ENCODE results near the gene TSC22D1. TPM values are rescaled to one million over a fixed set of nuclear protein-coding genes. Genes with fewer than 3 reads are reported as not detected.

Gene TSC22D1
- total and polyA plus RNA-seq, 2 of the 4 experiments (the other 2 are of a cell fraction) = 30.8 to 42.2 TPM

DNA sequence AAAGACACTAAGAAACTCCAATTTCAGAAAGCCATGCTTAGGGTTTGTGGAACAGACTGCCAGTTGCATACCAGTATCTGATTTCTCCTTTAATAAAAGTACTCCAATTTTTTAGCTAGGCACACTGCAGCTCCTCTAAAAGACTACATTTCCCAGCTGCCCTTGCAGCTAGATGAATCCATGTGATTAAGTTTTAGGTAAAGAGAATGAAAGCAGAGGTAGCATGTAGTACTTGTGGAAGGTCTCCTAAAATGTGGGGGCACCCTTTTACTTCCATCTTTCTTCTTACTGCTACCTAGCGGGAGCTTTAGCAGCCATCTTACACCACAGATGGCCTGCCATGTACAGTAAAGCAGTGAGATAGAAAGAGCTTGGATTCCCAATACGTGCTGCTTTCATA is 33.0 kb upstream of the TSC22D1 start:
- H3K27me3 ChIP-seq (ENCODE audit: control insufficient read depth, insufficient read depth, low read length) = no peaks in the 10 kb centered on the region
- H3K4ac ChIP-seq (ENCODE audit: low read depth, low read length) = no peak overlapping the region
- no peak overlapping the region for H3K23ac ChIP-seq (ENCODE audit: low read depth, low read length)
- no peak overlapping the region for H3K4me3 ChIP-seq (ENCODE audit: insufficient read depth, low read depth, low read length)
- H3K4me1 ChIP-seq (ENCODE audit: control insufficient read depth, insufficient read depth, low read length) = peaks cover 2% of the 10 kb centered on the region
- ChIA-PET CTCF (no interaction called here), POLR2A (ENCODE audit: unreplicated experiment) (no interaction called here)
- no peaks in the 10 kb centered on the region for H4K20me1 ChIP-seq (ENCODE audit: insufficient read depth, low read length)
- DNase-seq (no peak), ATAC-seq (ENCODE audit: low read depth) (no peak)
- WGBS, 2 experiments (ENCODE audit: extremely low coverage in 2 of 2, insufficient read length in 1 of 2) = no CpG with 5 or more reads among the region's 2 CpGs
- H2BK5ac ChIP-seq (ENCODE audit: low read depth, low read length, poor library complexity, severe bottlenecking) = no peak overlapping the region
- H2AK5ac ChIP-seq (ENCODE audit: low read depth, low read length) = no peak overlapping the region
- no peaks in the 10 kb centered on the region for H3K9me1 ChIP-seq (ENCODE audit: insufficient read depth, low read length)
- H2BK15ac ChIP-seq (ENCODE audit: low read depth, low read length) = no peak overlapping the region
- H3K27ac ChIP-seq (ENCODE audit: insufficient read depth, low read length) = no peak overlapping the region
- no peak overlapping the region for H4K8ac ChIP-seq (ENCODE audit: low read depth in 2 of 2, low read length in 2 of 2)
- H2AFZ ChIP-seq (replicated peaks; ENCODE audit: low read length, poor library complexity) = no peak overlapping the region
- no TSS peak for BruUV-seq (replicated peaks)
- H3K14ac ChIP-seq (replicated peaks; ENCODE audit: low read depth, low read length) = no peak overlapping the region
- H2BK20ac ChIP-seq (ENCODE audit: low read depth, low read length) = no peak overlapping the region
- TF ChIP-seq RFX5 (IDR thresholded peaks at IDR 0.05; ENCODE audit: low read depth, low read length) = no peak
- TF ChIP-seq, protein P1, sequence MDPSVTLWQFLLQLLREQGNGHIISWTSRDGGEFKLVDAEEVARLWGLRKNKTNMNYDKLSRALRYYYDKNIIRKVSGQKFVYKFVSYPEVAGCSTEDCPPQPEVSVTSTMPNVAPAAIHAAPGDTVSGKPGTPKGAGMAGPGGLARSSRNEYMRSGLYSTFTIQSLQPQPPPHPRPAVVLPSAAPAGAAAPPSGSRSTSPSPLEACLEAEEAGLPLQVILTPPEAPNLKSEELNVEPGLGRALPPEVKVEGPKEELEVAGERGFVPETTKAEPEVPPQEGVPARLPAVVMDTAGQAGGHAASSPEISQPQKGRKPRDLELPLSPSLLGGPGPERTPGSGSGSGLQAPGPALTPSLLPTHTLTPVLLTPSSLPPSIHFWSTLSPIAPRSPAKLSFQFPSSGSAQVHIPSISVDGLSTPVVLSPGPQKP (IDR thresholded peaks at IDR 0.05; ENCODE audit: borderline replicate concordance, low read depth, low read length) = no peak
- TF ChIP-seq SMC3 (IDR thresholded peaks at IDR 0.05; ENCODE audit: low read depth, low read length) = no peak
- TF ChIP-seq, protein P2, sequence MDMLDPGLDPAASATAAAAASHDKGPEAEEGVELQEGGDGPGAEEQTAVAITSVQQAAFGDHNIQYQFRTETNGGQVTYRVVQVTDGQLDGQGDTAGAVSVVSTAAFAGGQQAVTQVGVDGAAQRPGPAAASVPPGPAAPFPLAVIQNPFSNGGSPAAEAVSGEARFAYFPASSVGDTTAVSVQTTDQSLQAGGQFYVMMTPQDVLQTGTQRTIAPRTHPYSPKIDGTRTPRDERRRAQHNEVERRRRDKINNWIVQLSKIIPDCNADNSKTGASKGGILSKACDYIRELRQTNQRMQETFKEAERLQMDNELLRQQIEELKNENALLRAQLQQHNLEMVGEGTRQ (IDR thresholded peaks at IDR 0.05; ENCODE audit: low read depth, low read length) = no peak
- TF ChIP-seq MAZ (IDR thresholded peaks at IDR 0.05; ENCODE audit: borderline replicate concordance, low read depth, low read length) = no peak
- H3K9ac ChIP-seq (ENCODE audit: low read depth, low read length) = no peak overlapping the region
- H2AK9ac ChIP-seq (replicated peaks; ENCODE audit: low read depth, low read length, poor library complexity) = no peak overlapping the region
- H3K18ac ChIP-seq (ENCODE audit: low read depth, low read length) = no peak overlapping the region
- no peak overlapping the region for H4K91ac ChIP-seq (ENCODE audit: insufficient read depth, low read depth, low read length)
- dilution Hi-C loops (cut with HindIII; ENCODE audit: low sequenced_read_pairs, unreplicated experiment) = no loop called here
- H4K5ac ChIP-seq (ENCODE audit: low read depth, low read length) = no peak overlapping the region
- H2BK120ac ChIP-seq (ENCODE audit: low read depth, low read length) = no peak overlapping the region
- H3K9me3 ChIP-seq (ENCODE audit: control insufficient read depth, insufficient read depth, low read length) = no peaks in the 10 kb centered on the region
- intact Hi-C loops (cut with micrococcal nuclease) = no loop called here
- H3K56ac ChIP-seq (ENCODE audit: extremely low read depth, insufficient read depth, low read length) = no peak overlapping the region
- in situ Hi-C loops (cut with MboI; ENCODE audit: low sequenced_read_pairs) = no loop called here
- H3K79me1 ChIP-seq (ENCODE audit: low read depth in 1 of 2, low read length in 2 of 2) = no peaks in the 10 kb centered on the region
- no peaks in the 10 kb centered on the region for H3K36me3 ChIP-seq (ENCODE audit: control insufficient read depth, insufficient read depth, low read length)
- no peak overlapping the region for H3K4me2 ChIP-seq (ENCODE audit: low read depth, low read length)

All from IMR-90 (cell line).